GM19468 (cell line): Measurements from ENCODE around the gene HPCAL4.

ENCODE experiments used
- ATAC-seq: cut with Tn5 transposase; IDR thresholded peaks from one replicate; pipeline ENCODE4 v1.9.1; 2021; ENCODE audit warnings: mild to moderate bottlenecking, moderate library complexity, moderate number of reproducible peaks; ENCODE audit not compliant: unreplicated experiment; ENCODE audit errors: extremely low read depth

The HPCAL4 gene

GRCh38 chr1:39691383-39692151, at the start of gene HPCAL4:
TSS of gene HPCAL4 (minus strand) at chr1:39691433. CDS start at chr1:39684603, 6,830 bp downstream.
- no peak for ATAC-seq

GRCh38 chr1:39738622-39739366, 47.6 kb upstream of the HPCAL4 start, which contains the start of gene PPIE:
TSS of gene PPIE (plus strand) at chr1:39738882. CDS start at chr1:39738901, 19 bp downstream.
- peak; percentile 56 for ATAC-seq

DNA sequence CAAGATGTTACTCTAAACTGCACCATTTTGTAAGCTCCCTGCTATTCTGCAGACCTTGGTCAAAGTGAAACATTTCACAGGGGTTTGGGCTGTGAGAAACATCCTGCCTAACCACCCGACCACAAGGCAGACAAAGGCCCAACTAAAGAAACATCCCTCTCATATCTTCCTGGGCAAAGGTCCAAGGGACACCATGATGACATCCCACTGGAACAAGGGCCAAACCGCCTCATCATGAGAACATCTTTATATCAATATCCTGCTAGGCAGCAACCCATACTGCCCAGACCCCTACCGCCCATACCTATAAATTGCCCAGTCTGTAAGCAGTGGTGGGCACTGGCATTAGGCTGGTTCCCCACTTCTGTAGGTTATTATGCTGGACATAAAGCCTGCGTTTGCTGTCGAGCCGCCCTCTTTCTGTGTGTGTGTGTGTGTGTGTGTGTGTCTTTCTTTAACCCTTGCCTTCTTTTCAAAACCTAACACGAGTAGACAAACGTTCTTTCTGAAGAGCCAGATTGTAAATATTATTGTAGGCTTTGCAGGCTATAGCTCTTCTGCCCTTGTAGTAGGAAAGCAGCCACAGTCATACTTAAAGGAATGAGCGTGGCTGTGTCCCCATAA, 46.4 kb upstream of the HPCAL4 start:
- no peak for ATAC-seq

- ATAC-seq, result no peak
Measured at GRCh38 chr1:39735731-39736130, 44.5 kb upstream of the HPCAL4 start.

- no peak for ATAC-seq
Measured at GRCh38 chr1:39733161-39733560, 41.9 kb upstream of the HPCAL4 start.

GRCh38 chr1:39732730-39733129, 41.5 kb upstream of the HPCAL4 start:
- ATAC-seq, result no peak

- ATAC-seq, result no peak
Measured at GRCh38 chr1:39729842-39730241, 38.6 kb upstream of the HPCAL4 start.

DNA sequence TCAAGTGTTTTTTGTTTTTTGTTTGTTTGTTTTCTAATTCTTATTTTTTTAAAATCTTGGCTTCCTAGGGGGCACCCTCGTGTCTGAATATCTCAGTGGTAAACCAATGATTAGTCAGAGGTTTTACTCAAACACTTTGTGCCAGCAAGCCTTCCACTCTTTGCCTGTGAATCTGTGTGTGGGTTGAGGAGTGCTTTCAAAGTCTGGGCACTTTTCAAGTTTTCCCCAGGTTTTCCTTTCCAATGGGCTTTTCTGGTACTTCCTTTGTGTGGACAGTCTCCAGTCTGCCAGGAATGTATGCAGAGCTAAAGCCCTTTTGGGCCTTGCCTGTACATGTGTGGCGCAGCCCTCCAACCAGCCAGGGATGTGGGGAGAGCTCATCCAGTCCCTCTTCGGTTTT, 37.8 kb upstream of the HPCAL4 start:
- no peak for ATAC-seq

DNA sequence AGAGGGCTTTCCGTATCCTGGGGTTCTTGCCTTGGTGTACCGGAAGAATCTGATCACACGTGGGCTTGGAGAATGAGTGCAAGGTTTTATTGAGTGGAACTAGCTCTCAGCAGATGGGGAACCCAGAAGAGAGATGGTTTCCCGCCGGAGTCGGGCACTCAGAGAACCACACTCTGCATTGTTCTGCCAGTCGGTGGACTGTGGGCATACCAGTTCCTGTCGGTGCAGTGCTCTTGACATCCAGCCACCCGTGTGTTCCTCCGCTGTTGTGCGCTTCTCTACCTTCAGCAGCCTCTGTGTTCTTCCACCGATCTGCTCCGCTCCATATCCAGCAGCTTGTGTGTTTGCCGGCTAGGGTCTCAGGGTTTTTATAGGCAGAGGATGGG, 36.7 kb upstream of the HPCAL4 start:
- no peak for ATAC-seq

GRCh38 chr1:39727221-39727931, 36.1 kb upstream of the HPCAL4 start:
- ATAC-seq, result no peak

GRCh38 chr1:39726600-39726999, 35.4 kb upstream of the HPCAL4 start:
- ATAC-seq, result no peak

DNA sequence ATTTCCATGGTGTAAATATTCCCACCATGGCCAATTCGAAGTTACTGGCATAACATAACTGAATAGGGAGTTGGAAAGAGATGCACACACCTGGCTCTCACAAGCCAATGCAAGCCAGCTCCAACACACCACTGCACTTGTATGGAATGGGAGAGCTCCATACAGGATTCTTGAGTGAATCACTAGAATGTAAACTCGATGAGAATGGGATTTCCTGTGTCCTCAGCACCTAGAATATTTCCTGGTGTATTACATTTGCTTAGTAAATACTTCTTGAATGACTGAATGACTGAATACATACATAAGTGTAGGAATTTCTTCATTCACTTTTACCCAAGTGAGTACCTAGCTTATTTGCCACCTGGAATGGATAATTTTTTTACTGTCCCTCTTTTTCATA, 31.3 kb upstream of the HPCAL4 start:
- ATAC-seq, result no peak

DNA sequence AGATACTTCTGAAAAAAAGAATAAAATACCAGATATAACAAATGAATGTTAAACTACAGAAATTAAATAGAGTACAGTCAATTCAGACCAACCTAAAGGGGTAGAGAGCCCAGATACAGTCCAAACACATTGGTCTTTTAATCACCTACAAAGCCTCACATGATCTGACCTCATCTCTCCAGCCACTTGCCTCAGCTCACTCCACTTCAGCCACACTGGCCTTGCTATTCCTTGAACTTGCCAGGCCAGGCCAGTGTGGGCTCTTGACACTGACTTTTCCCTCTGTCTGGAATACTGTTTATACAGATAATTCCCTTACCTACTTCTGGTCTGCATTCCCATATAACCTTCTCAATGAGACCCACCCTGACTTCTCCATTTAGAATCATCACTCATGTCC, 30.4 kb upstream of the HPCAL4 start:
- ATAC-seq, result no peak

DNA sequence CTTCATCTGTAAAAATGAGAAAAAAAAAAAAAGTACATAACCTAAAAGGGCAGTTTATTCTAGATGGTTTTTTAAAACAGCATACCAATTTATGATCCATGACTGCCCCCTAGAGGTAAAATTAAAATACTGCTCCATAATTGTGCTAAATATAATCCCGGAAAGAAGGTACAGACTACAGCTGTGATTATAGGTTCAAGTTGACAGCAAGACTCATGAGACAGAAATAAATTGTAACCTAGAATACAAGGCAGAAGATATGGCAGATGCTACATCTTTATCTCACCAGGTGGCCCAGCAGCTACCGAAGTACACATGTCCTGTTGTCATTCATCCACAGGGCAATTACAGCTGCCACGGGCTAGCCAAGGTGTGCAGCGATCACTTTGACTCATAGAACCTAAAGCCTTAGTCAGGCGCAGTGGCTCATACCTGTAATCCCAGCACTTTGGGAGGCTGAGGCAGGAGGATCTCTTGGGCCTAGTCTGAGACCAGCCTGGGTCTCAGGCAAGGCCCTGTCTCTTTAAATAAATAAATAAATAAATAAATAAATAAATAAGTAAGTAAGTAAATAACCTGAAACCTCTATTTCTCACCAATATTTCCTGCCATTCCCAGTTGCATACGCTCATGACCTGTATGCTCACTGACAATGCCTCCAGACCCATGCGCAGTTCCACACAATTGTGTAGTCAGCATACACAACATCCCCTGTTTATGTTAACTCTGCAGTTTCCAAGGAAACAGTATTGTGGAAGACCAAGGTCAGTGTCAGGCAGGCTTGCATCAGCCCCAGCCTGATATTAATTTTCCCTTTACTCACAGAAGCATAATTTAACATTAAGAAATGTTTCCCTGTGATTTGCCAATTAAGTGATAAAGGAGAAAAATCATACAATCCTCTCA, 29.1 kb upstream of the HPCAL4 start:
- no peak for ATAC-seq

- no peak for ATAC-seq
Measured at GRCh38 chr1:39717809-39718208, 26.6 kb upstream of the HPCAL4 start.

GRCh38 chr1:39713557-39713956, 22.3 kb upstream of the HPCAL4 start:
- no peak for ATAC-seq

DNA sequence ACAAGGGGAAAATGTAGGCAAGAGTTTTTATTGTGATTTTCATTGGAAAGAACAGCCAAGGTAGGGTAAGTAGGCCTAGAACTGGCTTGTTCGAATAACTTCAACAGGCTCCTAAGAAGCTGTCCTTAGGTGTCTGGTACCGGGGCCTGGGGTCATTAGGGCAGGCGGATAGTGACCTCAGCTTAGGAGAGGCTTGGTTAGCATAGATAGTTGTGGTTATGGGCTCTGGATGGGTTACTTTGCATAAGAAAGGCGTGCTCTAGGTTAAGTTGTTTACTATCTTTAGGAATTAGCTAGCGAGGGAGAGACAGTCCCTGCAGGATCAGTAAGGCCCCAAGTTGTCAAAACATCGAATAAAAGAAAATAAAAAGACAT, 20.7 kb upstream of the HPCAL4 start:
- ATAC-seq, result no peak

DNA sequence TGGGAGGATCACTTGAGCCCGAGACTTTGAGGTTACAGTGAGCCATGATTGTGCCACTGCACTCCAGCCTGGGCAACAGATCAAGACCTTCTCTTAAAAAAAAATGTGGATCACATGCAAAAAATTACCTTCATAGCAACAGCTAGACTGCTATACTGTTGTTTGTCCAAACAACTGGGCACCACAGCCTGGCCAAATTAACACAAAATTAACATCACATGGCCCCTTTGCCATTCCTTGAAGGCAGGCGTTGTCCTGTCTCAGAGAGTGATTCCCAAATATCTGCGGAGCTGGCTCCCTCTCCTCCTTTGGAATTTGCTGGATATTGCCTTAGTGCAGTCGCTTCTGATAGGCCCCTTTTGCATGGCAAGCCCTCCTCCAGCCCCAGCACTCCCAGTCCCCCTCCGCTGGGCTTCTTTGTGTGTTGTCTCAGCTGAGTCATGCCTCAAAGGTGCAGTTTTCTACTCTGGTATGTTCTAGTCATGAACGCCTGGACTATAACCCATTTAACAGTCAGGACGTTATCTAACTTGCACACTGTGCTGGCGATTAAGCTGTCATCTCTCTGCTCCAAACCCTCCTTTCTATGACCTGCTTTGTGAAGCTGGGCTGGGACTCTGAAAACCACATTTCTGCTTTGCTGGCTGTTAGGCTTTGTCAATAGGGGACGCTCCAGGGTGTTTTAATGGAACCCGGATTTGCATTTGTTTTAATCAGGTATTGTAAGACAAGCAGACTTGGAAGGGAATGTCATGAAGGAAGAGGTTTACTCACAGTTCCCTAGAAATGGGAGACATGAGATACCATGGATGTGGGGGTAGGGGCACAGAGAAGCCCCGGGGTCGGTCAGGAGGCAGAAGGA, 20.1 kb upstream of the HPCAL4 start:
- no peak for ATAC-seq

- ATAC-seq, result no peak
Measured at GRCh38 chr1:39707506-39707905, 16.3 kb upstream of the HPCAL4 start.
